H1 (cell line): ENCODE measurements around the gene USP36.

Source experiments
- CBX5 ChIP-seq: fragments of 300-800, 300-1000 bp; sonication (generic); IDR thresholded peaks from 2 replicates; pipeline ENCODE4 v1.7.1; 2016; ENCODE audit warnings: antibody characterized with exemption, low read length, low read depth
- CEBPB ChIP-seq: IDR thresholded peaks from 2 replicates; pipeline ENCODE4 v1.6.1; 2012; ENCODE audit warnings: low read depth, low read length
- CHD1 ChIP-seq: IDR thresholded peaks from 2 replicates; pipeline ENCODE4 v1.6.1; 2012; ENCODE audit warnings: low read depth, low read length, improper control_type of control experiment
- EP300 ChIP-seq, 2 experiments: IDR thresholded peaks; 1 replicate in 1 of 2; 2 replicates in 1 of 2; pipeline ENCODE4 v1.6.1; 2011 to 2012; ENCODE audit warnings: low read depth in 2 of 2, low read length in 2 of 2, mild to moderate bottlenecking in 2 of 2, borderline replicate concordance in 1 of 2, inconsistent platforms in 1 of 2, moderate library complexity in 1 of 2
- POLR2AphosphoS5 ChIP-seq: IDR thresholded peaks from 2 replicates; pipeline ENCODE4 v1.6.1; 2011; ENCODE audit warnings: low read depth, low read length
- RXRA ChIP-seq: IDR thresholded peaks from 2 replicates; pipeline ENCODE4 v1.6.1; 2011; ENCODE audit warnings: low read depth, mild to moderate bottlenecking, low read length, moderate library complexity; ENCODE audit not compliant: insufficient read depth
- SP1 ChIP-seq: IDR thresholded peaks from 2 replicates; pipeline ENCODE4 v1.6.1; 2011; ENCODE audit warnings: low read depth, low read length
- TBP ChIP-seq: IDR thresholded peaks from 2 replicates; pipeline ENCODE4 v1.6.1; 2011; ENCODE audit warnings: low read depth, low read length, improper control_type of control experiment
- TF ChIP-seq, protein P1 (sequence below), 3 experiments: IDR thresholded peaks; 1 replicate in 2 of 3; 2 replicates in 1 of 3; pipeline versions ENCODE4 v1.5.1 to v1.6.1; 2011; ENCODE audit warnings: low read length in 3 of 3, mild to moderate bottlenecking in 3 of 3, inconsistent platforms in 2 of 3, low read depth in 1 of 3, moderate library complexity in 1 of 3; ENCODE audit not compliant: insufficient read depth in 1 of 3; ENCODE audit errors: control extremely low read depth in 1 of 3
- TF ChIP-seq, protein P2 (sequence below): IDR thresholded peaks from 2 replicates; pipeline ENCODE4 v1.6.1; 2011; ENCODE audit warnings: low read length, improper control_type of control experiment

DNA sequence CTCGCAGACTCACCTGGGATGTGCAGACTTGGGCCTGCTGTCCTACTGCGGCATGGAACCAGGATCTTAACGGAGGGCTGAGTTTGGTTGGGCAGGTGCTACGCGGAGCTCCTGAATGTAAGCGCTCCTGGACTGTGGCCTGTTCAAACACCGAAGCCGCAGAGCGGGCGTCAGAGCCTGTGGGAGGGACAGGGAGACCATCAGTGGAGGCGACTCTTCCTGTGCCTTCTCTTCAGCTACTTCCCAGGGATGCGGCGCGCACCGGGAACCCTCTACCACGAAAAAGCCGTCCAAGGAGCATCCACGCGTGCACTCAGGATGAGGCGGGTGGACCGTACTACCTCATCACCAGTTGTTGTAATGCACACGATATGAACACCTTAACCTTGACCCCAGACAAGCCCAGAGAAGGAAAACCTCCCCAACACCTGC, 2.0 kb downstream of the USP36 start:
- TF ChIP-seq, protein P1, sequence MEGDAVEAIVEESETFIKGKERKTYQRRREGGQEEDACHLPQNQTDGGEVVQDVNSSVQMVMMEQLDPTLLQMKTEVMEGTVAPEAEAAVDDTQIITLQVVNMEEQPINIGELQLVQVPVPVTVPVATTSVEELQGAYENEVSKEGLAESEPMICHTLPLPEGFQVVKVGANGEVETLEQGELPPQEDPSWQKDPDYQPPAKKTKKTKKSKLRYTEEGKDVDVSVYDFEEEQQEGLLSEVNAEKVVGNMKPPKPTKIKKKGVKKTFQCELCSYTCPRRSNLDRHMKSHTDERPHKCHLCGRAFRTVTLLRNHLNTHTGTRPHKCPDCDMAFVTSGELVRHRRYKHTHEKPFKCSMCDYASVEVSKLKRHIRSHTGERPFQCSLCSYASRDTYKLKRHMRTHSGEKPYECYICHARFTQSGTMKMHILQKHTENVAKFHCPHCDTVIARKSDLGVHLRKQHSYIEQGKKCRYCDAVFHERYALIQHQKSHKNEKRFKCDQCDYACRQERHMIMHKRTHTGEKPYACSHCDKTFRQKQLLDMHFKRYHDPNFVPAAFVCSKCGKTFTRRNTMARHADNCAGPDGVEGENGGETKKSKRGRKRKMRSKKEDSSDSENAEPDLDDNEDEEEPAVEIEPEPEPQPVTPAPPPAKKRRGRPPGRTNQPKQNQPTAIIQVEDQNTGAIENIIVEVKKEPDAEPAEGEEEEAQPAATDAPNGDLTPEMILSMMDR (IDR thresholded peaks at IDR 0.05; ENCODE audit: control extremely low read depth in 1 of 3, insufficient read depth in 1 of 3, low read depth in 1 of 3, low read length in 3 of 3) = no peak
- TF ChIP-seq CBX5 = no peak
- no peak for TF ChIP-seq SP1
- no peak for TF ChIP-seq CEBPB
- no peak for TF ChIP-seq EP300 (IDR thresholded peaks at IDR 0.05; ENCODE audit: borderline replicate concordance in 1 of 2, low read depth in 2 of 2, low read length in 2 of 2)
- TF ChIP-seq, protein P2, sequence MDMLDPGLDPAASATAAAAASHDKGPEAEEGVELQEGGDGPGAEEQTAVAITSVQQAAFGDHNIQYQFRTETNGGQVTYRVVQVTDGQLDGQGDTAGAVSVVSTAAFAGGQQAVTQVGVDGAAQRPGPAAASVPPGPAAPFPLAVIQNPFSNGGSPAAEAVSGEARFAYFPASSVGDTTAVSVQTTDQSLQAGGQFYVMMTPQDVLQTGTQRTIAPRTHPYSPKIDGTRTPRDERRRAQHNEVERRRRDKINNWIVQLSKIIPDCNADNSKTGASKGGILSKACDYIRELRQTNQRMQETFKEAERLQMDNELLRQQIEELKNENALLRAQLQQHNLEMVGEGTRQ = no peak
- no peak for TF ChIP-seq RXRA
- no peak for TF ChIP-seq CHD1
- TF ChIP-seq POLR2AphosphoS5 = peak; percentile 16; the same call in 1 of the 2 replicates
- TF ChIP-seq TBP = no peak
